K562 (cell line): ENCODE results near the gene ZNF865. TPM values are rescaled to one million over a fixed set of nuclear protein-coding genes. Genes with fewer than 3 reads are reported as not detected.

Experiments
- C11orf30 ChIP-seq: fragments of 450-650 bp; IDR thresholded peaks from 2 replicates; pipeline ENCODE4 v1.6.1; 2016; ENCODE audit warnings: low read depth, mild to moderate bottlenecking
- CBX3 ChIP-seq, 2 experiments: IDR thresholded peaks; 1 replicate in 1 of 2; 2 replicates in 1 of 2; pipeline ENCODE4 v1.6.1; 2012; ENCODE audit warnings: inconsistent platforms in 2 of 2, low read length in 2 of 2, borderline replicate concordance in 1 of 2, control low read depth in 1 of 2
- CC2D1A ChIP-seq: fragments of 450-650 bp; IDR thresholded peaks from 2 replicates; pipeline ENCODE4 v1.6.1; 2017; ENCODE audit warnings: mild to moderate bottlenecking
- HDAC8 ChIP-seq: fragments of 450-650 bp; IDR thresholded peaks from 2 replicates; pipeline ENCODE4 v1.6.1; 2016; ENCODE audit warnings: mild to moderate bottlenecking, missing genetic modification characterization, moderate library complexity, missing compliant biosample characterization
- HNRNPK ChIP-seq: fragments of 200-400 bp; formaldehyde crosslinking; IDR thresholded peaks from one replicate; pipeline ENCODE4 v1.6.1; 2018; ENCODE audit warnings: mild to moderate bottlenecking, low read depth, low read length; ENCODE audit not compliant: poor library complexity, severe bottlenecking
- KDM5B ChIP-seq: fragments of 200-600 bp; sonication (generic); IDR thresholded peaks from 2 replicates; pipeline ENCODE4 v1.6.1; 2012; ENCODE audit warnings: low read depth, mild to moderate bottlenecking, moderate library complexity, low read length, control low read depth, inconsistent platforms; ENCODE audit not compliant: insufficient replicate concordance
- MYNN ChIP-seq, 2 experiments: sonication (generic); formaldehyde crosslinking in 1 of 2; IDR thresholded peaks; 2 replicates each; pipeline versions ENCODE4 v1.5.0 to v1.6.1; 2016 to 2020; ENCODE audit warnings: antibody characterized with exemption in 1 of 2, missing genetic modification reagents in 1 of 2
- NFE2 ChIP-seq: IDR thresholded peaks from 2 replicates; pipeline ENCODE4 v1.6.1; 2014; ENCODE audit warnings: antibody characterized with exemption, low read depth
- POU5F1 ChIP-seq: fragments of 150-350 bp; IDR thresholded peaks from 2 replicates; pipeline ENCODE4 v1.6.1; 2014; ENCODE audit warnings: borderline replicate concordance, low read length, low read depth, mild to moderate bottlenecking; ENCODE audit not compliant: partially characterized antibody
- RBM34 ChIP-seq: fragments of 200-400 bp; formaldehyde crosslinking; IDR thresholded peaks from 2 replicates; pipeline ENCODE4 v1.6.1; 2018; ENCODE audit warnings: low read length, borderline replicate concordance; ENCODE audit not compliant: insufficient read depth
- RFX5 ChIP-seq: IDR thresholded peaks from 2 replicates; pipeline ENCODE4 v1.6.1; 2011; ENCODE audit warnings: low read depth, mild to moderate bottlenecking, improper control_type of control experiment, low read length
- SAP30 ChIP-seq: fragments of 200-600 bp; sonication (generic); IDR thresholded peaks from 2 replicates; pipeline ENCODE4 v1.6.1; 2012; ENCODE audit warnings: borderline replicate concordance, low read depth, mild to moderate bottlenecking, moderate library complexity, low read length, control low read depth, inconsistent platforms; ENCODE audit not compliant: insufficient read depth, poor library complexity, severe bottlenecking
- SP2 ChIP-seq: IDR thresholded peaks from 2 replicates; pipeline ENCODE4 v1.6.1; 2011; ENCODE audit warnings: mild to moderate bottlenecking, low read depth, low read length, moderate library complexity; ENCODE audit not compliant: poor library complexity, severe bottlenecking; ENCODE audit errors: extremely low read depth
- YY1 ChIP-seq, 3 experiments: IDR thresholded peaks; 2 replicates each; pipeline ENCODE4 v1.6.1; 2011; ENCODE audit warnings: low read length in 2 of 3, mild to moderate bottlenecking in 2 of 3, moderate library complexity in 2 of 3, borderline replicate concordance in 1 of 3, control low read depth in 1 of 3, low read depth in 1 of 3; ENCODE audit not compliant: insufficient read depth in 3 of 3, insufficient replicate concordance in 2 of 3, control insufficient read depth in 1 of 3, insufficient read length in 1 of 3; ENCODE audit errors: extremely low read depth in 1 of 3
- ZNF282 ChIP-seq: sonication (generic); formaldehyde crosslinking; IDR thresholded peaks from 2 replicates; pipeline ENCODE4 v1.8.1; 2023; ENCODE audit warnings: missing genetic modification reagents
- ZNF507 ChIP-seq: conservative IDR thresholded peaks from 2 replicates; pipeline ENCODE4 v1.6.1; 2017; ENCODE audit warnings: missing genetic modification characterization, missing compliant biosample characterization
- ZZZ3 ChIP-seq: fragments of 450-650 bp; IDR thresholded peaks from 2 replicates; pipeline ENCODE4 v1.6.1; 2016; ENCODE audit warnings: antibody characterized with exemption, mild to moderate bottlenecking, moderate library complexity
- polyA plus RNA-seq, 8 experiments: library from polyadenylated mRNA; depleted of rRNA in 4 of 8; stranded (reverse) in 5 of 8; unstranded in 3 of 8; fragments of >200 nt; fragmentation: Nextera tagmentation in 2 of 8; fragmentation: Illumina TruSeq in 1 of 8; extraction: Ambion mirVana in 2 of 8; extraction: Trizol in 1 of 8; gene quantifications; 2 replicates each; pipeline versions ENCODE4 v1.2.1 to v1.2.3, GENCODE V29; 2011 to 2014; ENCODE audit warnings: inconsistent platforms in 1 of 8, missing spikeins in 1 of 8
- total RNA-seq, 7 experiments: library from RNA; depleted of rRNA in 6 of 7; stranded (reverse); fragments of >200 nt in 6 of 7; fragmentation: Illumina TruSeq in 2 of 7; extraction: Trizol in 2 of 7; gene quantifications; 2 replicates each; pipeline versions ENCODE4 v1.2.1 to v1.2.3, GENCODE V29; 2011 to 2021; ENCODE audit warnings: low replicate concordance in 1 of 7
- TF ChIP-seq, protein P1 (sequence below): sonication (generic); formaldehyde crosslinking; IDR thresholded peaks from 2 replicates; pipeline ENCODE4 v1.4.0; 2020; ENCODE audit warnings: mild to moderate bottlenecking, missing genetic modification reagents
- TF ChIP-seq, protein P2 (sequence below): sonication (generic); formaldehyde crosslinking; IDR thresholded peaks from 2 replicates; pipeline ENCODE4 v1.8.1; 2023; ENCODE audit warnings: mild to moderate bottlenecking, missing genetic modification reagents
- TF ChIP-seq, protein P3 (sequence below): conservative IDR thresholded peaks from 2 replicates; pipeline ENCODE4 v1.6.1; 2011; ENCODE audit warnings: low read depth, mild to moderate bottlenecking, low read length; ENCODE audit not compliant: control insufficient read depth

ZNF865 gene
- total and polyA plus RNA-seq, 9 of the 15 experiments (the other 6 are each of a cell fraction or from before 2014, with no cell fraction given) = 0.40 to 18.8 (median 1.6) TPM; not detected in 2

DNA sequence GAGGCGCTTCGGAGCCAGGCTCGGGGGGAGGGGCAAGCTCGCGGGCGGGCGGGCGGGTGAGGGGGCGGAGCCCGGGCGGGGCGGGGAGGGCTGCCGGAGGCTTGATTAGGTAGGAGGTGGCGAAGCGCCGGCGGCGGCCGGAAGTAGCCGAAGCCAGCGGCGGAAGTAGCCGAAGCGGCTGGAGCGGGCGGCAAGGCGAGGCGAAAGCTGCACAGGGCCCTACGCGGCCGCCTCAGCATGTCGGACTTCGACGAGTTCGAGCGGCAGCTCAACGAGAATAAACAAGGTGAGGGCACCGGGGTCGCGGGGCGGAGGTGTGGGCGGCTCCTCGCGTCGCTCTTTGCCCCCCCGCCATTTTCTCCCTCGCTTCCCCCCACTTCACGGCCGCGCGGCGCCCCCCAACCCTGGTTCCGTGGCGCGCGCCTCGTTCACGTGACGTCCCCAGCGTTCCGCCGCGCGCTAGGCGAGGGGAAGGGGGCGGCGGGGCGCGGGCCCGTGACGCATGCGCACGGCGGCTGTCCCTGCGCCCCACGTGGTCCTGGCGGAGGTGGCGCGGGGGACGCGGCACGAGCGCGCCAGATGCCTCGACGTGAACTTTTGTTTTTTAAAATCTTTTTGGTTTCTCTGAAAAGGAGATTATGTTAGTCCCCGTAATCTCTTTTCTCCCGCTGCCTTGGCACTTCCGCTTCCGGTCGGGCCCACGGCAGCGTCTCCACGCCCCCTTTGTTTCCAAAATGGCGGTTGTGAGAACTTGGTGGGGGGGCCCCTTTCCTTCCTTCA, 49.6 kb downstream of the ZNF865 start, which contains the start of gene U2AF2 (continued):
- TF ChIP-seq MYNN (IDR thresholded peaks at IDR 0.05) = no peak
- TF ChIP-seq MYNN (CRISPR knock-in tag; IDR thresholded peaks at IDR 0.05) = no peak
- TF ChIP-seq KDM5B = peak; percentile 81
- no peak for TF ChIP-seq ZZZ3
- TF ChIP-seq, protein P1, sequence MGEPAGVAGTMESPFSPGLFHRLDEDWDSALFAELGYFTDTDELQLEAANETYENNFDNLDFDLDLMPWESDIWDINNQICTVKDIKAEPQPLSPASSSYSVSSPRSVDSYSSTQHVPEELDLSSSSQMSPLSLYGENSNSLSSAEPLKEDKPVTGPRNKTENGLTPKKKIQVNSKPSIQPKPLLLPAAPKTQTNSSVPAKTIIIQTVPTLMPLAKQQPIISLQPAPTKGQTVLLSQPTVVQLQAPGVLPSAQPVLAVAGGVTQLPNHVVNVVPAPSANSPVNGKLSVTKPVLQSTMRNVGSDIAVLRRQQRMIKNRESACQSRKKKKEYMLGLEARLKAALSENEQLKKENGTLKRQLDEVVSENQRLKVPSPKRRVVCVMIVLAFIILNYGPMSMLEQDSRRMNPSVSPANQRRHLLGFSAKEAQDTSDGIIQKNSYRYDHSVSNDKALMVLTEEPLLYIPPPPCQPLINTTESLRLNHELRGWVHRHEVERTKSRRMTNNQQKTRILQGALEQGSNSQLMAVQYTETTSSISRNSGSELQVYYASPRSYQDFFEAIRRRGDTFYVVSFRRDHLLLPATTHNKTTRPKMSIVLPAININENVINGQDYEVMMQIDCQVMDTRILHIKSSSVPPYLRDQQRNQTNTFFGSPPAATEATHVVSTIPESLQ (CRISPR knock-in tag) = no peak
- no peak for TF ChIP-seq CC2D1A
- TF ChIP-seq HNRNPK = peak; percentile 65
- no peak for TF ChIP-seq ZNF507 (tag)
- TF ChIP-seq ZNF282 (CRISPR knock-in tag) = peak; percentile 81; the same call in 1 of the 2 replicates
- TF ChIP-seq NFE2 = no peak
- TF ChIP-seq CBX3 (IDR thresholded peaks at IDR 0.05; ENCODE audit: borderline replicate concordance in 1 of 2, low read length in 2 of 2) = no peak; a peak in 1 of 3 replicates
- TF ChIP-seq YY1 (IDR thresholded peaks at IDR 0.05; ENCODE audit: borderline replicate concordance in 1 of 3, control insufficient read depth in 1 of 3, extremely low read depth in 1 of 3, insufficient read depth in 3 of 3, insufficient read length in 1 of 3, insufficient replicate concordance in 2 of 3, low read depth in 1 of 3, low read length in 2 of 3) = peak; percentile 69 to 96 (median 92)
- peak; percentile 64 for TF ChIP-seq C11orf30
- peak; percentile 88 for TF ChIP-seq SAP30
- TF ChIP-seq, protein P2, sequence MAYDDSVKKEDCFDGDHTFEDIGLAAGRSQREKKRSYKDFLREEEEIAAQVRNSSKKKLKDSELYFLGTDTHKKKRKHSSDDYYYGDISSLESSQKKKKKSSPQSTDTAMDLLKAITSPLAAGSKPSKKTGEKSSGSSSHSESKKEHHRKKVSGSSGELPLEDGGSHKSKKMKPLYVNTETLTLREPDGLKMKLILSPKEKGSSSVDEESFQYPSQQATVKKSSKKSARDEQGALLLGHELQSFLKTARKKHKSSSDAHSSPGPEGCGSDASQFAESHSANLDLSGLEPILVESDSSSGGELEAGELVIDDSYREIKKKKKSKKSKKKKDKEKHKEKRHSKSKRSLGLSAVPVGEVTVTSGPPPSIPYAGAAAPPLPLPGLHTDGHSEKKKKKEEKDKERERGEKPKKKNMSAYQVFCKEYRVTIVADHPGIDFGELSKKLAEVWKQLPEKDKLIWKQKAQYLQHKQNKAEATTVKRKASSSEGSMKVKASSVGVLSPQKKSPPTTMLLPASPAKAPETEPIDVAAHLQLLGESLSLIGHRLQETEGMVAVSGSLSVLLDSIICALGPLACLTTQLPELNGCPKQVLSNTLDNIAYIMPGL (CRISPR knock-in tag) = no peak; the same call in 1 of the 2 replicates
- no peak for TF ChIP-seq RFX5
- no peak for TF ChIP-seq SP2
- TF ChIP-seq POU5F1 = no peak
- TF ChIP-seq, protein P3, sequence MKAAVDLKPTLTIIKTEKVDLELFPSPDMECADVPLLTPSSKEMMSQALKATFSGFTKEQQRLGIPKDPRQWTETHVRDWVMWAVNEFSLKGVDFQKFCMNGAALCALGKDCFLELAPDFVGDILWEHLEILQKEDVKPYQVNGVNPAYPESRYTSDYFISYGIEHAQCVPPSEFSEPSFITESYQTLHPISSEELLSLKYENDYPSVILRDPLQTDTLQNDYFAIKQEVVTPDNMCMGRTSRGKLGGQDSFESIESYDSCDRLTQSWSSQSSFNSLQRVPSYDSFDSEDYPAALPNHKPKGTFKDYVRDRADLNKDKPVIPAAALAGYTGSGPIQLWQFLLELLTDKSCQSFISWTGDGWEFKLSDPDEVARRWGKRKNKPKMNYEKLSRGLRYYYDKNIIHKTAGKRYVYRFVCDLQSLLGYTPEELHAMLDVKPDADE = peak; percentile 42; the same call in 1 of the 2 replicates
- TF ChIP-seq RBM34 = no peak
- peak; percentile 67; the same call in 1 of the 2 replicates for TF ChIP-seq HDAC8 (tag)
